Stomach (tissue), 4 donors: Measurements from ENCODE around the gene HTR2B.

ENCODE experiments used
- EP300 ChIP-seq: sonication (generic); formaldehyde crosslinking; IDR thresholded peaks from one replicate; pipeline ENCODE4 v1.6.1; 2017; ENCODE audit warnings: antibody characterized with exemption
- POLR2A ChIP-seq, 4 donors: fragments of 450-650 bp; IDR thresholded peaks; one replicate each; pipeline ENCODE4 v1.6.1; 2016; ENCODE audit warnings: antibody characterized with exemption in 4 of 4, control low read depth in 2 of 4, mild to moderate bottlenecking in 1 of 4, moderate library complexity in 1 of 4
- TF ChIP-seq, protein P1 (sequence below), 7 experiments: fragments of 450-650 bp in 4 of 7; fragments of 200-600 bp in 3 of 7; sonication (generic) in 3 of 7; IDR thresholded peaks; one replicate each; pipeline ENCODE4 v1.5.1; 2016 to 2019; ENCODE audit warnings: antibody characterized with exemption in 7 of 7, control low read depth in 2 of 7, mild to moderate bottlenecking in 1 of 7

GRCh38 chr2:231084565-231084964, 40.3 kb downstream of the HTR2B start:
- TF ChIP-seq, protein P1, sequence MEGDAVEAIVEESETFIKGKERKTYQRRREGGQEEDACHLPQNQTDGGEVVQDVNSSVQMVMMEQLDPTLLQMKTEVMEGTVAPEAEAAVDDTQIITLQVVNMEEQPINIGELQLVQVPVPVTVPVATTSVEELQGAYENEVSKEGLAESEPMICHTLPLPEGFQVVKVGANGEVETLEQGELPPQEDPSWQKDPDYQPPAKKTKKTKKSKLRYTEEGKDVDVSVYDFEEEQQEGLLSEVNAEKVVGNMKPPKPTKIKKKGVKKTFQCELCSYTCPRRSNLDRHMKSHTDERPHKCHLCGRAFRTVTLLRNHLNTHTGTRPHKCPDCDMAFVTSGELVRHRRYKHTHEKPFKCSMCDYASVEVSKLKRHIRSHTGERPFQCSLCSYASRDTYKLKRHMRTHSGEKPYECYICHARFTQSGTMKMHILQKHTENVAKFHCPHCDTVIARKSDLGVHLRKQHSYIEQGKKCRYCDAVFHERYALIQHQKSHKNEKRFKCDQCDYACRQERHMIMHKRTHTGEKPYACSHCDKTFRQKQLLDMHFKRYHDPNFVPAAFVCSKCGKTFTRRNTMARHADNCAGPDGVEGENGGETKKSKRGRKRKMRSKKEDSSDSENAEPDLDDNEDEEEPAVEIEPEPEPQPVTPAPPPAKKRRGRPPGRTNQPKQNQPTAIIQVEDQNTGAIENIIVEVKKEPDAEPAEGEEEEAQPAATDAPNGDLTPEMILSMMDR (IDR thresholded peaks at IDR 0.05) = no peak
- TF ChIP-seq POLR2A (IDR thresholded peaks at IDR 0.05) = no peak
- TF ChIP-seq EP300 = no peak
